B cell (primary cell): ENCODE results near the gene SERPINE1.

Source experiments
- CTCF ChIP-seq: fragments of 200-600 bp; IDR thresholded peaks from one replicate; pipeline ENCODE4 v1.8.0; 2022; ENCODE audit warnings: antibody characterized with exemption, mild to moderate bottlenecking
- EZH2 ChIP-seq: IDR thresholded peaks from 2 replicates; pipeline ENCODE4 v1.6.1; 2012; ENCODE audit warnings: borderline replicate concordance, low read depth, mild to moderate bottlenecking, moderate library complexity, low read length; ENCODE audit not compliant: insufficient read depth, poor library complexity, severe bottlenecking

- no peak for TF ChIP-seq CTCF
- no peak for TF ChIP-seq EZH2
Measured at GRCh38 chr7:101164071-101164840, 37.4 kb downstream of the SERPINE1 start.
